Middle frontal gyrus (tissue), 1 donor: ENCODE measurements around the gene RBP4.

Source experiments
- DNase-seq: peaks from one replicate; pipeline ENCODE4 v3.0.0-alpha.2; 2015; ENCODE audit warnings: low spot score; ENCODE audit errors: extremely low spot score

The RBP4 gene

GRCh38 chr10:93601146-93601773, at the start of gene RBP4:
Gene RBP4 (minus strand): TSS chr10:93601235. CDS start chr10:93601028, 207 bp downstream.
- DNase-seq: no peak

GRCh38 chr10:93639791-93640190, 38.8 kb upstream of the RBP4 start:
- no peak for DNase-seq

- no peak for DNase-seq
Measured at GRCh38 chr10:93630625-93631557, 29.9 kb upstream of the RBP4 start.

- no peak for DNase-seq
Measured at GRCh38 chr10:93629647-93630305, 28.7 kb upstream of the RBP4 start.

- DNase-seq: no peak
Measured at GRCh38 chr10:93628858-93629257, 27.8 kb upstream of the RBP4 start.

GRCh38 chr10:93622942-93623341, 21.9 kb upstream of the RBP4 start:
- no peak for DNase-seq

GRCh38 chr10:93620925-93621324, 19.9 kb upstream of the RBP4 start:
- DNase-seq: no peak

- no peak for DNase-seq
Measured at GRCh38 chr10:93615576-93616235, 14.7 kb upstream of the RBP4 start.

- DNase-seq: no peak
Measured at GRCh38 chr10:93614101-93614825, 13.2 kb upstream of the RBP4 start.

- no peak for DNase-seq
Measured at GRCh38 chr10:93613126-93613525, 12.1 kb upstream of the RBP4 start.

GRCh38 chr10:93612311-93612710, 11.3 kb upstream of the RBP4 start, which contains the start of gene PDE6C:
Gene PDE6C (plus strand): TSS chr10:93612537. CDS start chr10:93612726, 189 bp downstream.
- no peak for DNase-seq

GRCh38 chr10:93608421-93608820, 7.4 kb upstream of the RBP4 start:
- DNase-seq: no peak

GRCh38 chr10:93604146-93604545, 3.1 kb upstream of the RBP4 start:
- no peak for DNase-seq

- DNase-seq: no peak
Measured at GRCh38 chr10:93603023-93603422, 2.0 kb upstream of the RBP4 start.

GRCh38 chr10:93601774-93602162, 733 bp upstream of the RBP4 start:
- DNase-seq: no peak

- no peak for DNase-seq
Measured at GRCh38 chr10:93600446-93601145, 439 bp downstream of the RBP4 start.

GRCh38 chr10:93599778-93600177, 1.3 kb downstream of the RBP4 start:
- DNase-seq: no peak

GRCh38 chr10:93599335-93599734, 1.7 kb downstream of the RBP4 start:
- no peak for DNase-seq

- DNase-seq: no peak
Measured at GRCh38 chr10:93598157-93598556, 2.9 kb downstream of the RBP4 start.

- no peak for DNase-seq
Measured at GRCh38 chr10:93597075-93597599, 3.9 kb downstream of the RBP4 start.
